GM21619 (cell line): Measurements from ENCODE around the gene CGB8.
"Not testable (repeated sequence)": the region's sequence is repeated elsewhere in the genome, so short reads cannot be mapped to it uniquely, and the experiment has no call there.

Experiments
- ATAC-seq: cut with Tn5 transposase; IDR thresholded peaks from one replicate; pipeline ENCODE4 v1.9.1; 2021; ENCODE audit not compliant: unreplicated experiment

Gene CGB8

DNA sequence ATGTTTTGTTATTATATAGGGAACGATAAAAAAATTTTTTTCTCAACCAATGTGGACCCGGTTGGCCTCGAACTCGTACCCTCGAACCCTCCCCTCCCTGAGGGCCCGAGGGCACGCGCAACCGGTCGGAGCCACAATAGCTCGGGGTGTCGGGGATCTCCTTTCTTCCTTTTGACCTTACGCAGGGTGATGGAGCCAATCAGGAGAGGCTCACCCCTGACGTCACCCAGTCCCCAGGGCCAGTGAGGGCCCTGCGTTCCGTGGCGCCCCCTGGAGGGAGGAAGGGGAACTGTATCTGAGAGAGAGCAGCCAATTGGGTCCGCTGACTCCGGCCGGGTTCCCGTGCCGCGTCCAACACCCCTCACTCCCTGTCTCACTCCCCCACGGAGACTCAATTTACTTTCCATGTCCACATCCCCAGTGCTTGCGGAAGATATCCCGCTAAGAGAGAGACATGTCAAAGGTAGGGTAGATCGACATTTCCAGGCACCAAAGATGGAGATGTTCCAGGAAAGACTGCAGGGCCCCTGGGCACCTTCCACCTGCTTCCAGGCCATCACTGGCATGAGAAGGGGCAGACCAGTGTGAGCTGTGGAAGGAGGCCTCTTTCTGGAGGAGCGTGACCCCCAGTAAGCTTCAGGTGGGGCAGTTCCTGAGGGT, 17.1 kb downstream of the CGB8 start, which contains the start of gene CGB2:
TSS of gene CGB2 (plus strand) at position 249 of the 660 bp plus-strand sequence. CDS start at position 455, 206 bp downstream.
- not testable (repeated sequence) for ATAC-seq

GRCh38 chr19:49030323-49030722, 18.6 kb downstream of the CGB8 start:
- not testable (repeated sequence) for ATAC-seq

- ATAC-seq, result not testable (repeated sequence)
Observed at GRCh38 chr19:49029749-49030148, 19.2 kb downstream of the CGB8 start.

- ATAC-seq, result not testable (repeated sequence)
Observed at GRCh38 chr19:49028686-49029085, 20.2 kb downstream of the CGB8 start.

DNA sequence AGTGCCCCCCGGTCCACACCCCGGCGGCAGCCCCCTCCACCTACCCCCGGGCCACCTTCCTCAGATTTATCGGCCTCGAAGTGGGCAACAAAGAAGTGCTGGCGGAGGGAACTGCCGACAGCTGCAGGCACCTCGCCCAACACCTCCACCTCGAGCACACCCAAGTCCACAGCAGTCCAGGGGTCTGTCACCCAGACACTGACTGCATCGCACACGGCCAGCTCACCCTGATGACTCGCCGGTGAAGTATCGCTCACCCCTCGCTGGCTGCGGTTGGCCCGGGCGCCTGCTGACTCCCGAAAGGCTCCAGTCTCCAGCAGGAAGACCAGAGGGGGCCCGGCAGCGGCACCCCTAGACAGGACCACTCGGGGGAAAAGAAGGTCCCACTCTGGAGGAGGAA, 23.3 kb downstream of the CGB8 start:
- ATAC-seq, result not testable (repeated sequence)

DNA sequence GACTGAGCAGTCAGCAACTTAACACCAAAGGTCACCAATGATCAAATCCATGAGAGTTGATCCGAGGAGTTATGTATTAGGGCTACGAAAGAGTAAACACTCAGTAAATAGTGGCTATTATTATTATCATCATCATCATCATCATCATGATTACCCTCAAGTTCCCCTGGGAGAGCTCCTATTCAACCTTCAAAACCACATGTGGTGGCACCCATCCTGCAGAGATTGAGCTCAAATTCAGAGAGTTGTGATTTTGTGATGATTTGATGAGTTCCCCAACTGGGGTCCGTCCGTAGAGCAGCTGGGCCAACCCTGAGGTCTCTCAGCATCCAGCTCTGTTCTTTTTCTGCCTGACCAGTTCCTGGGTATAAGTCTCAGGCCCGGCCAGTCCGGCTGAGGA, 23.8 kb downstream of the CGB8 start:
- not testable (repeated sequence) for ATAC-seq

DNA sequence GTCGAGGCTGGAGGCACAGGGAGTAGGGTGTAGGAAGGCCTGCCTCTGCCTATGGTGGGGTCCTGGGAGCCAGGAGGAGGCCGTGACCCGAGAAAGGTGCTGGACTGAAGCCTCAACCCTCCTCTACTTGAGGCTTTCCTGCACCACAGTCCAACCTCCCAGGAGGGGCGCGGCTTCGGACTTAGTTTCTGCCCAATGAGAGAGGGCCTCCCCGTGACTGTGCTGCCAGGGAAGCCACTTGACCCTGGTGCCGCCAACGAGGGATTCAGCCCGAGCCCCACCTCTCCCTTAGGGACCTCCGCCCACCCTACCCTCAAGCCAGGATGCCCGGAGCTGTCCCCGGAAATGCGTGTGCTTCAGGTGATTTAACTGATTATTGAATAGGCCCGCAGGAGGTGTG, 24.7 kb downstream of the CGB8 start, which contains the start of gene CGB3:
TSS of gene CGB3 (minus strand) at position 101 of the 400 bp plus-strand sequence. CDS start 362 bp downstream, outside the sequence.
- not testable (repeated sequence) for ATAC-seq

DNA sequence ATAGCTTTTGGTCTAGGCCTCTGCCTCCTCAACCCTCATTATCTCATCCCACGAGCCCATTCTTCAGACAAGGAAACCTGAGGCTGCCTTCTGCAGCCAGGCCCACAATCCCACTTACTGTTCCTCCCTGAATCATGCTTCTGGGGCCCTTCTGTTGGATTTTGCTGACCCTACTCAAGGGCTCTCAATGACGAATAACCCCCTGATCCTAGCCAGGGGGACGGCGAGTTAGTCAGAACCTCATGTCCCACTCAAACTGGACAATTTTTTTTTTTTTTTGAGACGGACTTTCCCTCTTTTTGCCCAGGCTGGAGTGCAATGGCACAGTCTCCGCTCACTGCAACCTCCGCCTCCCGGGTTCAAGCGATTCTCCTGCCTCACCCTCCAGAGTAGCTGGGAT, 26.8 kb downstream of the CGB8 start:
- ATAC-seq, result no peak

- no peak for ATAC-seq
Observed at GRCh38 chr19:49020931-49021895, 27.7 kb downstream of the CGB8 start.

- no peak for ATAC-seq
Observed at GRCh38 chr19:49020342-49020741, 28.6 kb downstream of the CGB8 start.

DNA sequence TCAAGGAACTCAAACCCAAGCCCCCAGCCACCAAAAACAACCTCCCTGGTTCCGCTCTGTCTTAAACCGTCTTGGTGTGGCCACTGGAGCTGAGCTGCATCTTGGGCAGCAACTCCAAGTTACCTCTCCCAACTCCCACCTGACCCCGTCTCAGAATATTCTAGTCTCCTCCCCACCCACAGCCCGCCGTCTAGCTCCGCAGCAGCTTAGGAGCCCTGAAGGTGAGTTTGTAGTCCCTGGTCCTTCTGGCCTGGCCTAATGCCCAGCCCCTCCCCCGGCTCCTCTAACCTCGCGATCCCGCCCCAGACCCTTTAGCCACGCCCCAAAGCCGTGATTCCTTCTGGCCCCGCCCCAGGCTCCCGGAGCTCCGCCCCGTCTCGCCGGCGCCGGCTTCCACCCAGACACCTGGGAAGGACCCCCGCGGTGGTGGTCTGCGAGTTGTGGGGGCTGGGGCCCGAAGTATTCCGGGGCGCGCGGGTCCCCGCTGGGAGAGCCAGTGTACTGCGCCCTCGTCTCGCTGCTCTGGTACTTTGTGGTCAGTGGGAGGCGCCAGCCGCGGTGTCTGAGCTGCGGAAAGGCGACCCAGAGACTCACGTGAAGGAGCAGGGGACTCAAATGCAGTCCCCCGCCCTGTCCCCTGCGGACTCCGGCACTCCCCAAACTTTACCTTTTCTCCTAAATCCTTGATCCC, 29.5 kb downstream of the CGB8 start:
- no peak for ATAC-seq

GRCh38 chr19:49018388-49019241, 30.3 kb downstream of the CGB8 start:
- not testable (repeated sequence) for ATAC-seq

- ATAC-seq, result no peak
Observed at GRCh38 chr19:49017666-49018351, 31.1 kb downstream of the CGB8 start.

DNA sequence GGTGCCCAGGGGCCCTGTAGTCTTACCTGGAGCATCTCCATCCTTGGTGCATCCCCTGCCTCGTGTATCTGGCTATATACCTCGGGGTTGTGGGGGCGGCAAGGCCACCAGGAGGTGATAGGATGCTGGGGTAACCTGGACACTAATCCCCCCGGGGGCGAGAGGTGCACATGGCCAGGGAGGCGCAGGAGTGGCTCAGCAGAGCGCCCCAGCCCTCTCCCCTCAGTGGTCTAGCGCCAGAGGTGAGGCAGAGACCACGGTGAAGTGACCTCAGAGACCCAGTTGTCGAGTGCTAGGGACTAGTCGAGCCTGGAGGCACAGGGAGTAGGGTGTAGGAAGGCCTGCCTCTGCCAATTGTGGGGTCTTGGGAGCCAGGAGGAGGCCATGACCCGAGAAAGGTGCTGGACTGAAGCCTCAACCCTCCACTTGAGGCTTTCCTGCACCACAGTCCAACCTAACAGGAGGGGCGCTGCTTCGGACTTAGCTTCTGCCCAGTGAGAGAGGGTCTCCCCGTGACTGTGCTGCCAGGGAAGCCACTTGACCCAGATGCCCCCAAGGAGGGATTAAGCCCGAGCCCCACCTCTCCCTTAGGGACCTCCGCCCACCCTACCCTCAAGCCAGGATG, 31.8 kb downstream of the CGB8 start, which contains the start of gene LHB:
TSS of gene LHB (minus strand) at position 51 of the 625 bp plus-strand sequence. CDS start at position 41, 10 bp downstream.
- ATAC-seq, result no peak

GRCh38 chr19:49016067-49016839, 32.7 kb downstream of the CGB8 start:
- ATAC-seq, result no peak

DNA sequence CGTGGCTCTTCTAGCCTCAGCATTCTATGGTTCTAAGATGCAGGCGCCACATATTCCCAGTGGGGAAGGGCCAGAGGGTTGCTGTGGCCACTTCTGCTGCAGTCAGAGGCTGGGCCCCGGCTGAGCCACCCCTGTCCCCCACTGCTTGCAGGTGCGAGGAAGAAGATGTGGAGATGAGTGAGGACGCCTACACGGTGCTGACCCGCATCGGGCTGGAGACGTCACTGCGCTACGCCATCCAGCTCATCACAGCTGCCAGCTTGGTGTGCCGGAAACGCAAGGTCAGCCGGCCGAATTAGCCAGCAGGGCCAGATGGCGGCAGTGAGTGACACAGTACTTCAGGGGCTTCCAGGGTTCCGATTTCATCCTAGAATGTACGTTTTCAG, 34.0 kb downstream of the CGB8 start:
- ATAC-seq, result no peak

DNA sequence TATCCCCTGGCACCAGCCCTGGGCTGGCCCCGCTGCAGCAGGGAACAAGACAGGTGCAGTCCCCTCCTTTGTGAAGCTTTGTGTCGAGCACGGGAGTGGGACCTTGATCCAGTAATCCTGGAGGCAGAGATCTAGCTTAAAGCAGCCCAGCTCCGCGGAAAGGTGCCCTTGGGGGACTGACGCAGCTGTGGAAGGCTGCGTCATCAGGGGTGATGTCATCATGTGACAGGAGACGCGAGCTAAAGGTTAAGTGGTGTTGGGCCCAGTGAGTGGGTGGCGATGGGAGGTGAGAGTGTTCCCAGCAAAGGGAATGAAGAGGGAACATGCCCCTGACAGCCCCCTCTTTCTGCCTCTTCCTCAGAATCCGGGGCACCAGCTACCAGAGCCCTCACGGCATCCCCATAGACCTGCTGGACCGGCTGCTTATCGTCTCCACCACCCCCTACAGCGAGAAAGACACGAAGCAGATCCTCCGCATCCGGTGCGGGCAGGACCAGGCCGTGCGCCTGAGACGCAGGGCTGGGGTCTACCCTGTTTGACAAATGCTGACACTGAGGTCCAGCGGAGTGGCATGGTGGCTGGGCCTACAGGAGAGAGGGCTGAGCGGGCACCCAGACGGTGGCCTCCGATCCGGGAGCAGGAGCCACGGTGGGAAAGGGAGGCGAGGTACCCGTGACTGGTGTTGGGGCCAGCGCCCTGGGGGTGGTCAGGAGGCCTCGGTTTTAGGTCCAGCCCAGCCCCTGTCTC, 34.6 kb downstream of the CGB8 start:
- no peak for ATAC-seq

DNA sequence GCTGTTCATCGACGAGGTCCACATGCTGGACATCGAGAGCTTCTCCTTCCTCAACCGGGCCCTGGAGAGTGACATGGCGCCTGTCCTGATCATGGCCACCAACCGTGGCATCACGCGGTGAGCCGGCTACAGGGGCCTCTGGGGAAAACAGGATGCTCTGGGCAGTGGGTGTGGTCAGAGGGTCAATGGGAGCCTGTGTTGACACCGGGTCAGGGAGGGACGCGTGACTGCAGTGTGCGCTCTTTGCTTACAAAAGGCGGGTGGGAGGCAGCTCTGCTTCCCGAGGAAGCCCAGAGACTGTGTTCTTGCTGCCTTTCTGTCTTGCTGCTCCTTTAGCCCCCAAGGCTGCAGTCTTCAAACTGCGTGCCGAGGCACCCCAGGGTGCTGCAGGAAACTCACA, 37.7 kb downstream of the CGB8 start:
- no peak for ATAC-seq
